Activated CD8-positive, alpha-beta memory T cell treated with anti-CD3 and anti-CD28 coated beads, Interleukin-2, amount 50 U/mL, for 1 hour (primary cell): Measurements from ENCODE around the gene TEAD4.

Experiments used
- DNase-seq: peaks from one replicate; pipeline ENCODE4 v3.0.0-alpha.2; 2020; ENCODE audit errors: extremely low read depth

TEAD4 gene

GRCh38 chr12:3032770-3033538 is 73.8 kb downstream of the TEAD4 start:
- no peak for DNase-seq

- DNase-seq, result no peak
These were observed 74.3 kb downstream of the TEAD4 start for GRCh38 chr12:3033539-3033867.

GRCh38 chr12:3034067-3034750 is 75.0 kb downstream of the TEAD4 start:
- DNase-seq, result no peak

- no peak for DNase-seq
These were observed 76.0 kb downstream of the TEAD4 start for GRCh38 chr12:3035171-3035570.

GRCh38 chr12:3035815-3036702 is 76.9 kb downstream of the TEAD4 start:
- DNase-seq, result no peak

GRCh38 chr12:3036901-3037600 is 77.9 kb downstream of the TEAD4 start:
- DNase-seq, result no peak

GRCh38 chr12:3038166-3038565 is 79.0 kb downstream of the TEAD4 start:
- no peak for DNase-seq

- no peak for DNase-seq
These were observed 79.8 kb downstream of the TEAD4 start for GRCh38 chr12:3038926-3039510.

GRCh38 chr12:3040026-3040656 is 80.9 kb downstream of the TEAD4 start:
- no peak for DNase-seq

- DNase-seq, result no peak
These were observed 81.7 kb downstream of the TEAD4 start for GRCh38 chr12:3040663-3041544.

- DNase-seq, result no peak
These were observed 82.5 kb downstream of the TEAD4 start for GRCh38 chr12:3041558-3042164.

GRCh38 chr12:3042394-3042793 is 83.2 kb downstream of the TEAD4 start:
- no peak for DNase-seq

- DNase-seq, result no peak
These were observed 83.6 kb downstream of the TEAD4 start for GRCh38 chr12:3042826-3043225.

GRCh38 chr12:3043406-3043805 is 84.2 kb downstream of the TEAD4 start:
- no peak for DNase-seq

- no peak for DNase-seq
These were observed 85.0 kb downstream of the TEAD4 start for GRCh38 chr12:3044141-3044630.

GRCh38 chr12:3045494-3045893 is 86.3 kb downstream of the TEAD4 start:
- no peak for DNase-seq

GRCh38 chr12:3045989-3046388 is 86.8 kb downstream of the TEAD4 start:
- no peak for DNase-seq

- DNase-seq, result no peak
These were observed 87.4 kb downstream of the TEAD4 start for GRCh38 chr12:3046441-3047200.

GRCh38 chr12:3047961-3048360 is 88.8 kb downstream of the TEAD4 start:
- no peak for DNase-seq
